HL-60 (cell line): ENCODE results near the gene UBE2E1.

ENCODE experiments used
- DNase-seq, 2 experiments: peaks; one replicate each; pipeline ENCODE4 v3.0.0-alpha.2; 2010 to 2020; ENCODE audit warnings: low read depth in 1 of 2, low spot score in 1 of 2
- H3K27ac ChIP-seq: fragments of 250-450 bp; sonication (Bioruptor Pico); replicated peaks from 2 replicates; pipeline ENCODE4 v1.5.1; 2020; ENCODE audit warnings: mild to moderate bottlenecking, moderate library complexity
- H3K27me3 ChIP-seq: fragments of 250-450 bp; sonication (Bioruptor Pico); 2 replicates; pipeline ENCODE4 v1.5.1; 2021; ENCODE audit warnings: mild to moderate bottlenecking, moderate library complexity; ENCODE audit not compliant: insufficient read depth, poor library complexity, severe bottlenecking
- H3K4me3 ChIP-seq: replicated peaks from 2 replicates; pipeline ENCODE4 v1.5.1; 2011; ENCODE audit warnings: mild to moderate bottlenecking, control low read depth, low read length; ENCODE audit not compliant: insufficient read depth
- GABPA ChIP-seq: IDR thresholded peaks from 2 replicates; pipeline ENCODE4 v1.6.1; 2012; ENCODE audit warnings: low read depth
- POLR2AphosphoS5 ChIP-seq: IDR thresholded peaks from 2 replicates; pipeline ENCODE4 v1.6.1; 2012; ENCODE audit warnings: low read depth
- SPI1 ChIP-seq: IDR thresholded peaks from 2 replicates; pipeline ENCODE4 v1.6.1; 2012; ENCODE audit warnings: low read depth, mild to moderate bottlenecking, borderline replicate concordance
- TF ChIP-seq, protein P1 (sequence below): IDR thresholded peaks from one replicate; pipeline ENCODE4 v1.5.1; 2011; ENCODE audit warnings: low read length, control low read depth, inconsistent platforms; ENCODE audit not compliant: insufficient read depth
- TF ChIP-seq, protein P2 (sequence below): IDR thresholded peaks from 2 replicates; pipeline ENCODE4 v1.6.1; 2012; ENCODE audit warnings: low read depth; ENCODE audit not compliant: insufficient replicate concordance

The UBE2E1 gene

DNA sequence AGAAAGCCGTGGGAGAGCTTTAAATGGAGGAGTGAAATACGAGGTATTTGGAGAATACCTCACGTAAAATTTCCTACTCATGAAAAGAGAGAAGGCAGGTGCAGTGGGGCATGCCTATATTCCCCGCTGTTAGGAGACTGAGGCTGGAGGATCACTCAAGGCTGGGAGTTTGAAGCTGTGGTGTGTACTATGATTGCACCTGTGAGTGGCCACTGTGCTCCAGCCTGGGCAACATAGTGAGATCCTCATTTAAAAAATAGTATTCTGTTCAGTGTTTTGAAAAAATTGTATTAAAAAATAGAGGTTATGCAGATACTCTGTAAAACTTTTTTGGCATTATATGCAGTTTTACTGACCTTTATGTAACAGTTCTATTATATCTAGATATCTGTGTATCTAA is 20.0 kb downstream of the UBE2E1 start:
- TF ChIP-seq SPI1 (no peak), POLR2AphosphoS5 (no peak), GABPA (no peak)
- TF ChIP-seq, protein P1, sequence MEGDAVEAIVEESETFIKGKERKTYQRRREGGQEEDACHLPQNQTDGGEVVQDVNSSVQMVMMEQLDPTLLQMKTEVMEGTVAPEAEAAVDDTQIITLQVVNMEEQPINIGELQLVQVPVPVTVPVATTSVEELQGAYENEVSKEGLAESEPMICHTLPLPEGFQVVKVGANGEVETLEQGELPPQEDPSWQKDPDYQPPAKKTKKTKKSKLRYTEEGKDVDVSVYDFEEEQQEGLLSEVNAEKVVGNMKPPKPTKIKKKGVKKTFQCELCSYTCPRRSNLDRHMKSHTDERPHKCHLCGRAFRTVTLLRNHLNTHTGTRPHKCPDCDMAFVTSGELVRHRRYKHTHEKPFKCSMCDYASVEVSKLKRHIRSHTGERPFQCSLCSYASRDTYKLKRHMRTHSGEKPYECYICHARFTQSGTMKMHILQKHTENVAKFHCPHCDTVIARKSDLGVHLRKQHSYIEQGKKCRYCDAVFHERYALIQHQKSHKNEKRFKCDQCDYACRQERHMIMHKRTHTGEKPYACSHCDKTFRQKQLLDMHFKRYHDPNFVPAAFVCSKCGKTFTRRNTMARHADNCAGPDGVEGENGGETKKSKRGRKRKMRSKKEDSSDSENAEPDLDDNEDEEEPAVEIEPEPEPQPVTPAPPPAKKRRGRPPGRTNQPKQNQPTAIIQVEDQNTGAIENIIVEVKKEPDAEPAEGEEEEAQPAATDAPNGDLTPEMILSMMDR: no peak
- TF ChIP-seq, protein P2, sequence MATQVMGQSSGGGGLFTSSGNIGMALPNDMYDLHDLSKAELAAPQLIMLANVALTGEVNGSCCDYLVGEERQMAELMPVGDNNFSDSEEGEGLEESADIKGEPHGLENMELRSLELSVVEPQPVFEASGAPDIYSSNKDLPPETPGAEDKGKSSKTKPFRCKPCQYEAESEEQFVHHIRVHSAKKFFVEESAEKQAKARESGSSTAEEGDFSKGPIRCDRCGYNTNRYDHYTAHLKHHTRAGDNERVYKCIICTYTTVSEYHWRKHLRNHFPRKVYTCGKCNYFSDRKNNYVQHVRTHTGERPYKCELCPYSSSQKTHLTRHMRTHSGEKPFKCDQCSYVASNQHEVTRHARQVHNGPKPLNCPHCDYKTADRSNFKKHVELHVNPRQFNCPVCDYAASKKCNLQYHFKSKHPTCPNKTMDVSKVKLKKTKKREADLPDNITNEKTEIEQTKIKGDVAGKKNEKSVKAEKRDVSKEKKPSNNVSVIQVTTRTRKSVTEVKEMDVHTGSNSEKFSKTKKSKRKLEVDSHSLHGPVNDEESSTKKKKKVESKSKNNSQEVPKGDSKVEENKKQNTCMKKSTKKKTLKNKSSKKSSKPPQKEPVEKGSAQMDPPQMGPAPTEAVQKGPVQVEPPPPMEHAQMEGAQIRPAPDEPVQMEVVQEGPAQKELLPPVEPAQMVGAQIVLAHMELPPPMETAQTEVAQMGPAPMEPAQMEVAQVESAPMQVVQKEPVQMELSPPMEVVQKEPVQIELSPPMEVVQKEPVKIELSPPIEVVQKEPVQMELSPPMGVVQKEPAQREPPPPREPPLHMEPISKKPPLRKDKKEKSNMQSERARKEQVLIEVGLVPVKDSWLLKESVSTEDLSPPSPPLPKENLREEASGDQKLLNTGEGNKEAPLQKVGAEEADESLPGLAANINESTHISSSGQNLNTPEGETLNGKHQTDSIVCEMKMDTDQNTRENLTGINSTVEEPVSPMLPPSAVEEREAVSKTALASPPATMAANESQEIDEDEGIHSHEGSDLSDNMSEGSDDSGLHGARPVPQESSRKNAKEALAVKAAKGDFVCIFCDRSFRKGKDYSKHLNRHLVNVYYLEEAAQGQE: no peak
- Histone ChIP-seq H3K27me3 (no peaks in the 10 kb centered on the region), H3K27ac (no peak overlapping the region), H3K4me3 (no peak overlapping the region)
- no peak for DNase-seq

DNA sequence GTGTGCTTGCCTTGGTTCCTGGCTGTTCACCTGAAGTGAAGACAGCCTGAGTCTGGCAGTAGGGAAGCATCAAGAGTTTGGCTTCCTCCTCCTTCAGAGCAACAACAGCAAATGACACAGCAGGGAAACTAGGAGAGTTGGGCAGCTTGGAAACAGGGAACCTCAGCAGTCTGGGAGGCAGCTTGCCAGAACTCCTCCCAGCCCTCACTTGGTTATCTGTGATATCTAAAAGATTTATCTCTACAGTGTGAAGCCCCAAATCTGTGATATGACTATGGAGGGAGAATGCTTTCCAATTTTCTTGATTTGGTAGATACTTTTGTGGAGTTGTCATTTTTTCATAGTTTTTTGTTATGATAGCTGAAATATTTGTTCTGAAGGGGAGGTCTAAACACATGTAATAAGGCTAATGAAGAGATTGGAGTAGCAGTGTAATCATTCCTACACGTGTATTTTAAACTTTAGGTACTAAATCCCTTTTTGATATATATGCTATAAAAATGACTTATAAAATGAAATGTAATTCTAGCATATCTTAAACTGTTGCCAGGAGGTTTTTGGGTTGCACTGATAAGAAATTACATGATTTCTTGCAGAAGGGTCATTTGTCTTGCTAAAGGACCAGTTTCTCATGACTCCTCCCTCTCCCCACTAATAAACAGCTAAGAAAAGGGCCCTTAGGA is 20.8 kb downstream of the UBE2E1 start:
- Histone ChIP-seq H3K4me3 (no peak overlapping the region), H3K27ac (no peak overlapping the region), H3K27me3 (no peaks in the 10 kb centered on the region)
- no peak for DNase-seq
- no peak for TF ChIP-seq GABPA
- TF ChIP-seq, protein P1: no peak
- TF ChIP-seq, protein P2: no peak

GRCh38 chr3:23829242-23829934 is 23.6 kb downstream of the UBE2E1 start:
- Histone ChIP-seq H3K27ac (peak overlapping the region; percentile 2; the same call in 1 of the 2 replicates), H3K27me3 (no peaks in the 10 kb centered on the region), H3K4me3 (no peak overlapping the region)
- DNase-seq: no peak
- TF ChIP-seq, protein P1: no peak
- TF ChIP-seq SPI1: peak; percentile 77
